Measurements from ENCODE around the gene POLE2. TPM values are rescaled to one million over a fixed set of nuclear protein-coding genes. Genes with fewer than 3 reads are reported as not detected.
"Not testable (repeated sequence)": the region's sequence is repeated elsewhere in the genome, so short reads cannot be mapped to it uniquely, and the experiment has no call there.

POLE2 gene
- total and polyA plus RNA-seq, 2 of the 4 experiments (the other 2 are of a cell fraction) = 12.2 to 12.3 TPM

DNA sequence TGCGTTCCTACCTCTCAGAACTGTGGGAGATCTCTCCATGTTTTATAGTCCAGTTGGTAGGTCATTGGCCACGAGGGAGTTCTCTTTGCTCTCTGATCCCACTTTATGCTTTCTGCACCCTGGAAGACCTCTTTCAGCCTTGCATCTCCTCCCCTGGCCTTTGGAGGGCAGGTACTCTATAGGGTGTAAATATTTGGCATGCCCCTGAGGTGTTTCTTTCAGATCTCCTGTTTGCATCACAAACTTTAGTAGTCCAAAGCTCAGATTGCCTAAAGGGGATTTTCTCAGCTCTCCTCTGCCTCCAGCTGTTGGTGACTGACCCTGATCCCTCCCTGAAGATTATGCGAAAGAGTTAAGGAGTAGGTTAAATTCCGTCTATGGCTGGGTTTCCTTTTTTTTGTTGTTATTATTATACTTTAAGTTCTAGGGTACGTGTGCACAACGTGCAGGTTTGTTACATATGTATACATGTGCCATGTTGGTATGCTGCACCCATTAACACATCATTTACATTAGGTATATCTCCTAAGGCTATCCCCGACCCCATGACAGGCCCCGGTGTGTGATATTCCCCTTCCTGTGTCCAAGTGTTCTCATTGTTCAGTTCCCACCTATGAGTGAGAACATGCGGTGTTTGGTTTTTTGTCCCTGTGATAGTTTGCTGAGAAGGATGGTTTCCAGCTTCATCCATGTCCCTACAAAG lies 33.9 kb upstream of the POLE2 start:
- H4K91ac ChIP-seq (ENCODE audit: insufficient read depth, low read depth, low read length); H2AK9ac ChIP-seq (replicated peaks; ENCODE audit: low read depth, low read length, poor library complexity); H2BK5ac ChIP-seq (ENCODE audit: low read depth, low read length, poor library complexity, severe bottlenecking); H3K4me3 ChIP-seq (ENCODE audit: insufficient read depth, low read depth, low read length); H4K5ac ChIP-seq (ENCODE audit: low read depth, low read length); H3K9me1 ChIP-seq (ENCODE audit: insufficient read depth, low read length); H3K23ac ChIP-seq (ENCODE audit: low read depth, low read length); H2AK5ac ChIP-seq (ENCODE audit: low read depth, low read length); BruUV-seq (replicated peaks); ATAC-seq (ENCODE audit: low read depth); H3K56ac ChIP-seq (ENCODE audit: extremely low read depth, insufficient read depth, low read length); H3K9ac ChIP-seq (ENCODE audit: low read depth, low read length); H2BK120ac ChIP-seq (ENCODE audit: low read depth, low read length); H3K18ac ChIP-seq (ENCODE audit: low read depth, low read length); H3K36me3 ChIP-seq (ENCODE audit: control insufficient read depth, insufficient read depth, low read length); H4K20me1 ChIP-seq (ENCODE audit: insufficient read depth, low read length); H3K79me1 ChIP-seq (ENCODE audit: low read depth in 1 of 2, low read length in 2 of 2); H2AFZ ChIP-seq (replicated peaks; ENCODE audit: low read length, poor library complexity); H3K9me3 ChIP-seq (ENCODE audit: control insufficient read depth, insufficient read depth, low read length); intact Hi-C loops (cut with micrococcal nuclease); in situ Hi-C loops (cut with MboI; ENCODE audit: low sequenced_read_pairs); H3K4ac ChIP-seq (ENCODE audit: low read depth, low read length); H2BK15ac ChIP-seq (ENCODE audit: low read depth, low read length); H3K27me3 ChIP-seq (ENCODE audit: control insufficient read depth, insufficient read depth, low read length); CTCF ChIA-PET; H3K4me1 ChIP-seq (ENCODE audit: control insufficient read depth, insufficient read depth, low read length); H3K27ac ChIP-seq (ENCODE audit: insufficient read depth, low read length); H2BK20ac ChIP-seq (ENCODE audit: low read depth, low read length); H3K4me2 ChIP-seq (ENCODE audit: low read depth, low read length); POLR2A ChIA-PET (ENCODE audit: unreplicated experiment); dilution Hi-C loops (cut with HindIII; ENCODE audit: low sequenced_read_pairs, unreplicated experiment); DNase-seq; H4K8ac ChIP-seq (ENCODE audit: low read depth in 2 of 2, low read length in 2 of 2); H3K14ac ChIP-seq (replicated peaks; ENCODE audit: low read depth, low read length): not testable (repeated sequence)
- no CpG with 5 or more reads among the region's 9 CpGs for WGBS, 2 experiments (ENCODE audit: extremely low coverage in 2 of 2, insufficient read length in 1 of 2)

Measured in IMR-90 (cell line).